Colonic mucosa (tissue), 4 donors: ENCODE data around the gene TLR2. TPM values are rescaled to one million over a fixed set of nuclear protein-coding genes. Genes with fewer than 3 reads are reported as not detected.

Experiments
- DNase-seq: peaks from one replicate; pipeline ENCODE4 v3.0.0-alpha.2; 2020
- H3K27ac ChIP-seq: fragments of 200-600 bp; one replicate; pipeline ENCODE4 v1.8.0; 2021
- H3K27me3 ChIP-seq: fragments of 200-600 bp; one replicate; pipeline ENCODE4 v1.8.0; 2021
- H3K36me3 ChIP-seq: fragments of 200-600 bp; one replicate; pipeline ENCODE4 v1.8.0; 2021
- H3K4me1 ChIP-seq: fragments of 200-600 bp; one replicate; pipeline ENCODE4 v1.8.0; 2021; ENCODE audit warnings: mild to moderate bottlenecking
- H3K4me3 ChIP-seq: fragments of 200-600 bp; one replicate; pipeline ENCODE4 v1.8.0; 2021
- H3K9ac ChIP-seq, 2 donors: one replicate each; pipeline ENCODE4 v1.7.0; 2013; ENCODE audit warnings: control low read depth in 2 of 2, low read depth in 2 of 2, low read length in 2 of 2
- H3K9me3 ChIP-seq: fragments of 200-600 bp; one replicate; pipeline ENCODE4 v1.8.0; 2021
- CTCF ChIP-seq: fragments of 200-600 bp; IDR thresholded peaks from one replicate; pipeline ENCODE4 v1.8.0; 2022; ENCODE audit warnings: antibody characterized with exemption, mild to moderate bottlenecking
- intact Hi-C: fragments of 100-400 bp; cut with DNase I; formaldehyde crosslinking; loops from one replicate; pipeline ENCODE4 v1.14.1; 2022
- total RNA-seq, 2 donors: library from RNA; stranded (reverse); fragmentation: NEBNext Ultra II Directional in 1 of 2; extraction: Animal tissue kit (Norgen Biotek cat#: 25700) in 1 of 2; gene quantifications; one replicate each; pipeline ENCODE4 v1.2.1, GENCODE V29; 2021
- donor health status: healthy.
- donor health status: DM: no; HTN: no; CAD: no.
- donor health status: DM: no; HTN: no; CAD: no.

TLR2 gene
- total RNA-seq, 2 donors from 2014 or later: 2.0 to 5.7 TPM

GRCh38 chr4:153724606-153725005 lies 40.5 kb downstream of the TLR2 start:
- H3K9ac ChIP-seq: no peak overlapping the region
- no peaks in the 10 kb centered on the region for H3K27me3 ChIP-seq
- no peak overlapping the region for H3K4me3 ChIP-seq
- intact Hi-C loops: no loop called here
- no peaks in the 10 kb centered on the region for H3K36me3 ChIP-seq
- no peak overlapping the region for H3K27ac ChIP-seq
- no peaks in the 10 kb centered on the region for H3K4me1 ChIP-seq
- no peaks in the 10 kb centered on the region for H3K9me3 ChIP-seq
- DNase-seq: no peak
- no peak for TF ChIP-seq CTCF

GRCh38 chr4:153725136-153725830 lies 41.2 kb downstream of the TLR2 start:
- no peak for TF ChIP-seq CTCF
- no peak for DNase-seq
- Histone ChIP-seq H3K27ac (no peak overlapping the region), H3K4me3 (no peak overlapping the region), H3K4me1 (no peaks in the 10 kb centered on the region), H3K36me3 (no peaks in the 10 kb centered on the region), H3K9ac (no peak overlapping the region), H3K27me3 (no peaks in the 10 kb centered on the region), H3K9me3 (no peaks in the 10 kb centered on the region)
- intact Hi-C loops: no loop called here

- H3K9me3 ChIP-seq: no peaks in the 10 kb centered on the region
- intact Hi-C loops: no loop called here
- no peak for DNase-seq
- no peaks in the 10 kb centered on the region for H3K4me1 ChIP-seq
- H3K27ac ChIP-seq: no peak overlapping the region
- TF ChIP-seq CTCF: no peak
- H3K36me3 ChIP-seq: no peaks in the 10 kb centered on the region
- H3K9ac ChIP-seq: no peak overlapping the region
- H3K4me3 ChIP-seq: no peak overlapping the region
- no peaks in the 10 kb centered on the region for H3K27me3 ChIP-seq
Measured at GRCh38 chr4:153725831-153726154, 41.7 kb downstream of the TLR2 start.

- TF ChIP-seq CTCF: no peak
- Histone ChIP-seq H3K4me1 (no peaks in the 10 kb centered on the region), H3K27ac (no peak overlapping the region), H3K27me3 (no peaks in the 10 kb centered on the region), H3K9me3 (no peaks in the 10 kb centered on the region), H3K36me3 (no peaks in the 10 kb centered on the region), H3K4me3 (no peak overlapping the region), H3K9ac (no peak overlapping the region)
- intact Hi-C loops: no loop called here
- DNase-seq: no peak
Measured at GRCh38 chr4:153728151-153728550, 44.1 kb downstream of the TLR2 start.

GRCh38 chr4:153728660-153729059 lies 44.6 kb downstream of the TLR2 start:
- H3K27ac ChIP-seq: no peak overlapping the region
- H3K27me3 ChIP-seq: no peaks in the 10 kb centered on the region
- H3K9me3 ChIP-seq: no peaks in the 10 kb centered on the region
- no peaks in the 10 kb centered on the region for H3K36me3 ChIP-seq
- no peak for TF ChIP-seq CTCF
- no peak overlapping the region for H3K9ac ChIP-seq
- no peak overlapping the region for H3K4me3 ChIP-seq
- DNase-seq: no peak
- intact Hi-C loops: no loop called here
- H3K4me1 ChIP-seq: no peaks in the 10 kb centered on the region
